Thyroid gland (tissue), 4 donors: ENCODE results near the gene KRT73.

Source experiments
- CTCF ChIP-seq, 6 experiments: fragments of 200-600 bp in 3 of 6; fragments of 450-650 bp in 3 of 6; sonication (generic) in 3 of 6; IDR thresholded peaks; one replicate each; pipeline ENCODE4 v1.5.1; 2016 to 2019; ENCODE audit warnings: antibody characterized with exemption in 6 of 6, mild to moderate bottlenecking in 2 of 6, inconsistent platforms in 1 of 6, moderate library complexity in 1 of 6
- POLR2A ChIP-seq, 2 donors: fragments of 450-650 bp; IDR thresholded peaks; one replicate each; pipeline ENCODE4 v1.6.1; 2017; ENCODE audit warnings: antibody characterized with exemption in 2 of 2, mild to moderate bottlenecking in 2 of 2, moderate library complexity in 1 of 2

- TF ChIP-seq CTCF (IDR thresholded peaks at IDR 0.05) (no peak), POLR2A (IDR thresholded peaks at IDR 0.05) (no peak)
These were observed 32.4 kb downstream of the KRT73 start for GRCh38 chr12:52585946-52586345.
